GM06990 (cell line): ENCODE data around the gene NKAIN2.
A peak's percentile ranks its signal among the peaks of the same experiment; 100 is the strongest.

ENCODE experiments used
- DNase-seq: peaks from one replicate; pipeline ENCODE4 v3.0.0-alpha.2; 2011; ENCODE audit not compliant: insufficient read length; ENCODE audit errors: extremely low read depth
- H3K27me3 ChIP-seq: replicated peaks from 2 replicates; pipeline ENCODE4 v1.6.0; 2011; ENCODE audit warnings: low read length; ENCODE audit not compliant: control insufficient read depth, insufficient read depth
- H3K36me3 ChIP-seq: 2 replicates; pipeline ENCODE4 v1.5.1; 2011; ENCODE audit warnings: low read length; ENCODE audit not compliant: control insufficient read depth, insufficient read depth
- H3K4me3 ChIP-seq: replicated peaks from 2 replicates; pipeline ENCODE4 v1.5.1; 2011; ENCODE audit warnings: low read depth, mild to moderate bottlenecking, control low read depth, low read length
- TF ChIP-seq, protein P1 (sequence below): IDR thresholded peaks from 2 replicates; pipeline ENCODE4 v1.5.1; 2011; ENCODE audit warnings: low read length, control low read depth, mild to moderate bottlenecking, inconsistent platforms; ENCODE audit not compliant: insufficient read depth, poor library complexity, severe bottlenecking

Gene NKAIN2

GRCh38 chr6:123925350-123925749 lies 121.7 kb downstream of the NKAIN2 start:
- DNase-seq: peak; percentile 4

GRCh38 chr6:123925842-123926399 lies 122.3 kb downstream of the NKAIN2 start:
- Histone ChIP-seq H3K36me3 (no peaks in the 10 kb centered on the region), H3K4me3 (no peak overlapping the region), H3K27me3 (no peaks in the 10 kb centered on the region)
- TF ChIP-seq, protein P1, sequence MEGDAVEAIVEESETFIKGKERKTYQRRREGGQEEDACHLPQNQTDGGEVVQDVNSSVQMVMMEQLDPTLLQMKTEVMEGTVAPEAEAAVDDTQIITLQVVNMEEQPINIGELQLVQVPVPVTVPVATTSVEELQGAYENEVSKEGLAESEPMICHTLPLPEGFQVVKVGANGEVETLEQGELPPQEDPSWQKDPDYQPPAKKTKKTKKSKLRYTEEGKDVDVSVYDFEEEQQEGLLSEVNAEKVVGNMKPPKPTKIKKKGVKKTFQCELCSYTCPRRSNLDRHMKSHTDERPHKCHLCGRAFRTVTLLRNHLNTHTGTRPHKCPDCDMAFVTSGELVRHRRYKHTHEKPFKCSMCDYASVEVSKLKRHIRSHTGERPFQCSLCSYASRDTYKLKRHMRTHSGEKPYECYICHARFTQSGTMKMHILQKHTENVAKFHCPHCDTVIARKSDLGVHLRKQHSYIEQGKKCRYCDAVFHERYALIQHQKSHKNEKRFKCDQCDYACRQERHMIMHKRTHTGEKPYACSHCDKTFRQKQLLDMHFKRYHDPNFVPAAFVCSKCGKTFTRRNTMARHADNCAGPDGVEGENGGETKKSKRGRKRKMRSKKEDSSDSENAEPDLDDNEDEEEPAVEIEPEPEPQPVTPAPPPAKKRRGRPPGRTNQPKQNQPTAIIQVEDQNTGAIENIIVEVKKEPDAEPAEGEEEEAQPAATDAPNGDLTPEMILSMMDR: no peak
- no peak for DNase-seq

More at GRCh38 chr6:123925350-123925749, 121.7 kb downstream of the NKAIN2 start:
- Histone ChIP-seq H3K27me3 (no peaks in the 10 kb centered on the region), H3K4me3 (no peak overlapping the region), H3K36me3 (no peaks in the 10 kb centered on the region)
- TF ChIP-seq, protein P1: no peak

GRCh38 chr6:123928529-123928928 lies 124.9 kb downstream of the NKAIN2 start:
- no peaks in the 10 kb centered on the region for H3K36me3 ChIP-seq
- TF ChIP-seq, protein P1: no peak
- no peak for DNase-seq

GRCh38 chr6:123931928-123932327 lies 128.3 kb downstream of the NKAIN2 start:
- Histone ChIP-seq H3K4me3 (no peak overlapping the region), H3K27me3 (no peaks in the 10 kb centered on the region), H3K36me3 (no peaks in the 10 kb centered on the region)
- DNase-seq: no peak
- TF ChIP-seq, protein P1: no peak

More at GRCh38 chr6:123928529-123928928, 124.9 kb downstream of the NKAIN2 start:
- Histone ChIP-seq H3K4me3 (no peak overlapping the region), H3K27me3 (no peaks in the 10 kb centered on the region)

DNA sequence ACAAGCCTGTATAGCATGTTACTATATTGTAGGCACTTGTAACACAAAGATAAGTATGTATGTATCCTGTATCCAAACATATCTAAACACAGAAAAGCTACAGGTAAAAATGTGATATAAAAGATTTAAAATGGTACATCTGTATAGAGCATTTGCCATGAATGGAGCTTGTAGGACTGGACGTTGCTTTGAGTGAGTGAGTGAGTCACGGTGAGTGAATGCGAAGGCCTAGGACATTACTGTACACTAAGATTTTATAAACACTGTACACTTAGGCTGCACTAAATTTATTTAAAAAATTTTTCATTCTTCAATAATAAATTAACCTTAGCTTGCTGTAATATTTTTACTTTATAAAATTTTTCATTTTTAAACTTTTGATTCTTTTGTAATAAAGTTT lies 136.9 kb downstream of the NKAIN2 start:
- no peak overlapping the region for H3K4me3 ChIP-seq
- no peak for DNase-seq
- H3K36me3 ChIP-seq: no peaks in the 10 kb centered on the region
- TF ChIP-seq, protein P1: no peak
- no peaks in the 10 kb centered on the region for H3K27me3 ChIP-seq

DNA sequence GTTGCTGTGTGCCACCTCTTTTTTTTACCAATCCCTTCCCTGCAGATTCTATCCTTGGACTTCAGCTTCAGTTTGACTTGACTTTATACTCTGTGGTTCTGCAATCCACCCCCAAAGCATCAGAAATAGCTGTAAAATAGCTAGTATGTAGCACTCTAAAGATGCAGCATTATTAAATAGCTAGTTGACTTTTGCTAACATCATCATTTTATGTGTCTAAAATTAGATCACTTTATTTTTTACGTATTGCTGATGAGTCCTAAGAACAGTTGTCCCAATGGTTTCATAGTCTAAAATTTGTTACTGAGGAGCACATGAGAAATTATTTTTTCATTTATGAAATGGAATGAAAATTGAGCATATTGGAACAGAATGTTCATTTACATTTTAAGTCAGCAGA lies 138.2 kb downstream of the NKAIN2 start:
- no peaks in the 10 kb centered on the region for H3K27me3 ChIP-seq
- no peaks in the 10 kb centered on the region for H3K36me3 ChIP-seq
- no peak for DNase-seq
- no peak overlapping the region for H3K4me3 ChIP-seq
- TF ChIP-seq, protein P1: no peak
